Upper lobe of right lung (tissue), 1 donor: Measurements from ENCODE around the gene NUTF2. TPM values are rescaled to one million over a fixed set of nuclear protein-coding genes. Genes with fewer than 3 reads are reported as not detected.

ENCODE experiments used
- ATAC-seq: fragments of 200-7000 bp; cut with Tn5 transposase; one replicate; pipeline ENCODE4 v1.9.1; 2020; ENCODE audit warnings: mild to moderate bottlenecking, moderate library complexity
- DNase-seq: peaks from one replicate; pipeline ENCODE4 v3.0.0-alpha.2; 2020
- H3K27ac ChIP-seq: fragments of 200-600 bp; one replicate; pipeline ENCODE4 v1.8.0; 2022
- H3K27me3 ChIP-seq: fragments of 200-600 bp; one replicate; pipeline ENCODE4 v1.8.0; 2022; ENCODE audit warnings: mild to moderate bottlenecking
- H3K36me3 ChIP-seq: fragments of 200-600 bp; one replicate; pipeline ENCODE4 v1.8.0; 2022
- H3K4me1 ChIP-seq: fragments of 200-600 bp; one replicate; pipeline ENCODE4 v1.8.0; 2022
- H3K4me3 ChIP-seq: fragments of 200-600 bp; one replicate; pipeline ENCODE4 v1.8.0; 2022; ENCODE audit warnings: mild to moderate bottlenecking
- H3K9me3 ChIP-seq: fragments of 200-600 bp; one replicate; pipeline ENCODE4 v1.8.0; 2022
- intact Hi-C: fragments of 100-400 bp; cut with DNase I; formaldehyde crosslinking; loops from one replicate; pipeline ENCODE4 v1.11.0; 2022
- total RNA-seq: library from RNA; stranded (reverse); fragmentation: NEBNext Ultra II Directional; extraction: Animal tissue kit (Norgen Biotek cat#: 25700); gene quantifications from one replicate; pipeline ENCODE4 v1.2.1, GENCODE V29; 2021
- TF ChIP-seq, protein P1 (sequence below): fragments of 200-600 bp; IDR thresholded peaks from one replicate; pipeline ENCODE4 v1.8.0; 2022; ENCODE audit warnings: antibody characterized with exemption
- donor health status: DM: no; HTN: yes; CAD: no; lungs with severe emphysema.

The NUTF2 gene
- total RNA-seq, 1 donor from 2014 or later = 55.0 TPM

GRCh38 chr16:67884684-67885083 lies 38.0 kb downstream of the NUTF2 start, which contains the start of gene NRN1L:
Gene NRN1L, plus strand, starts transcription at chr16:67884885. Its CDS starts 19 bp downstream, at chr16:67884904.
- TF ChIP-seq, protein P1, sequence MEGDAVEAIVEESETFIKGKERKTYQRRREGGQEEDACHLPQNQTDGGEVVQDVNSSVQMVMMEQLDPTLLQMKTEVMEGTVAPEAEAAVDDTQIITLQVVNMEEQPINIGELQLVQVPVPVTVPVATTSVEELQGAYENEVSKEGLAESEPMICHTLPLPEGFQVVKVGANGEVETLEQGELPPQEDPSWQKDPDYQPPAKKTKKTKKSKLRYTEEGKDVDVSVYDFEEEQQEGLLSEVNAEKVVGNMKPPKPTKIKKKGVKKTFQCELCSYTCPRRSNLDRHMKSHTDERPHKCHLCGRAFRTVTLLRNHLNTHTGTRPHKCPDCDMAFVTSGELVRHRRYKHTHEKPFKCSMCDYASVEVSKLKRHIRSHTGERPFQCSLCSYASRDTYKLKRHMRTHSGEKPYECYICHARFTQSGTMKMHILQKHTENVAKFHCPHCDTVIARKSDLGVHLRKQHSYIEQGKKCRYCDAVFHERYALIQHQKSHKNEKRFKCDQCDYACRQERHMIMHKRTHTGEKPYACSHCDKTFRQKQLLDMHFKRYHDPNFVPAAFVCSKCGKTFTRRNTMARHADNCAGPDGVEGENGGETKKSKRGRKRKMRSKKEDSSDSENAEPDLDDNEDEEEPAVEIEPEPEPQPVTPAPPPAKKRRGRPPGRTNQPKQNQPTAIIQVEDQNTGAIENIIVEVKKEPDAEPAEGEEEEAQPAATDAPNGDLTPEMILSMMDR = no peak
- H3K27ac ChIP-seq = peak within 1 kb of the TSS; percentile 24
- H3K36me3 ChIP-seq = peaks cover 46% of the 10 kb centered on the region
- DNase-seq (peak; percentile 91), ATAC-seq (peak; percentile 84)
- no peak within 1 kb of the TSS for H3K4me3 ChIP-seq
- H3K27me3 ChIP-seq = no peaks in the 10 kb centered on the region
- peaks cover 4% of the 10 kb centered on the region for H3K4me1 ChIP-seq
- H3K9me3 ChIP-seq = no peaks in the 10 kb centered on the region
- intact Hi-C loops = loop anchor here (10.0 kb wide), 1 partner anchor 160 kb away; no protein-coding TSS in a partner anchor

DNA sequence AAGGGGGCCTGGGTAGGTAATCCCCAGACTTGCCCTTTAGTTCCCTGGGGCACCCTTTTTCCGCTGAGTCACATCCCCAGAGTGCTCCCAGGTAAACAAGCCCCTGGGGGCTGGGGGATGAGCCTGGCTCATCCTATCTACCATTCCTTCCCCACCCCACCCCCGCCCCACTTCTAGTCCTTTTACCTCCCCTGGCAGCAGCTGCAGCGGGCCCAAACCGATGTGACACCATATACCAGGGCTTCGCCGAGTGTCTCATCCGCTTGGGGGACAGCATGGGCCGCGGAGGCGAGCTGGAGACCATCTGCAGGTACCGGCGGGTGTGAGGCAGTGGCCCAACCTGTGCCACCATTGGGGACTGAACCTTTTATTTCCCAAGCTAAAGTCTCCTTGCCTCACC lies 38.8 kb downstream of the NUTF2 start:
- no peak for DNase-seq
- TF ChIP-seq, protein P1 = no peak
- H3K4me3 ChIP-seq = no peak overlapping the region
- no peak overlapping the region for H3K27ac ChIP-seq
- H3K9me3 ChIP-seq = no peaks in the 10 kb centered on the region
- intact Hi-C loops = loop anchor here (10.0 kb wide), 1 partner anchor 159 kb away; no protein-coding TSS in a partner anchor
- peaks cover 37% of the 10 kb centered on the region for H3K36me3 ChIP-seq
- ATAC-seq = no peak
- H3K27me3 ChIP-seq = no peaks in the 10 kb centered on the region
- peaks cover 4% of the 10 kb centered on the region for H3K4me1 ChIP-seq

GRCh38 chr16:67885976-67886375 lies 39.2 kb downstream of the NUTF2 start:
- intact Hi-C loops = loop anchor here (10.0 kb wide), 1 partner anchor 159 kb away; no protein-coding TSS in a partner anchor
- ATAC-seq = no peak
- H3K4me1 ChIP-seq = peaks cover 4% of the 10 kb centered on the region
- no peak overlapping the region for H3K4me3 ChIP-seq
- no peaks in the 10 kb centered on the region for H3K9me3 ChIP-seq
- no peaks in the 10 kb centered on the region for H3K27me3 ChIP-seq
- no peak for DNase-seq
- peaks cover 33% of the 10 kb centered on the region for H3K36me3 ChIP-seq
- TF ChIP-seq, protein P1 = no peak
- no peak overlapping the region for H3K27ac ChIP-seq

DNA sequence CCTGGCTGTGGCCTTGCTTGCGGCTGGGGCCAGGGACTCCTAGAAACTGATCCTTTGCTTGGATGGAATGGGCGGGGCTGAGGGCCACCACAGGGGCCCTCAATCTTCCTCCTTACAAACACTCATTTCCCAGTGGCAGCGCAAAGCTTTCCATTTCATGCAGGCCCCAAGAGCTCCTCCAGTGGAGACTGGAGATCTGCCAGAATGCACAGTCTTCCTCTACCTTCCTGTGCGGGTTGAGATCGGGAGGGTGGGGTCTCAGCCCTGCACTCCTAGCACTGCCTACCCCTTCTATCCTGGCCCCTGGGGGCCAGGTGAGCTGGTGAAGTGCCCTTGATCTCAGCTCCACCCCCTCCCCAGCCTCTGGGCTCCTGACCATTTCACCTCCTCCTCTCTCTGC lies 39.7 kb downstream of the NUTF2 start:
- intact Hi-C loops = loop anchor here (10.0 kb wide), 1 partner anchor 158 kb away; no protein-coding TSS in a partner anchor
- peak; percentile 68 for DNase-seq
- Histone ChIP-seq H3K36me3 (peaks cover 29% of the 10 kb centered on the region), H3K4me3 (no peak overlapping the region), H3K9me3 (no peaks in the 10 kb centered on the region), H3K27me3 (no peaks in the 10 kb centered on the region), H3K4me1 (peaks cover 4% of the 10 kb centered on the region), H3K27ac (no peak overlapping the region)
- peak; percentile 40 for ATAC-seq
- TF ChIP-seq, protein P1 = no peak

GRCh38 chr16:67888331-67888730 lies 41.6 kb downstream of the NUTF2 start:
- Histone ChIP-seq H3K27me3 (no peaks in the 10 kb centered on the region), H3K9me3 (no peaks in the 10 kb centered on the region), H3K4me3 (no peak overlapping the region), H3K4me1 (peaks cover 9% of the 10 kb centered on the region), H3K27ac (no peak overlapping the region), H3K36me3 (peaks cover 10% of the 10 kb centered on the region)
- intact Hi-C loops = loop anchor here (10.0 kb wide), 1 partner anchor 156 kb away; no protein-coding TSS in a partner anchor
- DNase-seq (no peak), ATAC-seq (no peak)
- TF ChIP-seq, protein P1 = no peak
